PFSK-1 (cell line): Measurements from ENCODE around the gene C5orf52.

Experiments used
- FOXP2 ChIP-seq: optimal IDR thresholded peaks from 2 replicates; pipeline ENCODE3; 2011; ENCODE audit warnings: borderline replicate concordance, control low read depth, inconsistent platforms; ENCODE audit not compliant: insufficient read depth; ENCODE audit errors: extremely low read length, extremely low read depth
- POLR2AphosphoS5 ChIP-seq: IDR thresholded peaks from 2 replicates; pipeline ENCODE4 v1.6.1; 2012; ENCODE audit warnings: low read depth, mild to moderate bottlenecking, control low read depth, low read length, moderate library complexity
- SIN3A ChIP-seq: IDR thresholded peaks from 2 replicates; pipeline ENCODE4 v1.6.1; 2012; ENCODE audit warnings: mild to moderate bottlenecking, low read length, moderate library complexity, borderline replicate concordance; ENCODE audit not compliant: insufficient read depth
- TAF1 ChIP-seq: IDR thresholded peaks from 2 replicates; pipeline ENCODE4 v1.6.1; 2012; ENCODE audit warnings: low read length, control low read depth, borderline replicate concordance; ENCODE audit not compliant: insufficient read depth
- TF ChIP-seq, protein P1 (sequence below), 2 experiments: IDR thresholded peaks; 2 replicates each; pipeline versions ENCODE4 v1.6.1 to v1.8.0; 2011 to 2012; ENCODE audit warnings: low read depth in 2 of 2, low read length in 2 of 2, control low read depth in 1 of 2, inconsistent platforms in 1 of 2, mild to moderate bottlenecking in 1 of 2, moderate library complexity in 1 of 2; ENCODE audit not compliant: insufficient read depth in 1 of 2

The C5orf52 gene

DNA sequence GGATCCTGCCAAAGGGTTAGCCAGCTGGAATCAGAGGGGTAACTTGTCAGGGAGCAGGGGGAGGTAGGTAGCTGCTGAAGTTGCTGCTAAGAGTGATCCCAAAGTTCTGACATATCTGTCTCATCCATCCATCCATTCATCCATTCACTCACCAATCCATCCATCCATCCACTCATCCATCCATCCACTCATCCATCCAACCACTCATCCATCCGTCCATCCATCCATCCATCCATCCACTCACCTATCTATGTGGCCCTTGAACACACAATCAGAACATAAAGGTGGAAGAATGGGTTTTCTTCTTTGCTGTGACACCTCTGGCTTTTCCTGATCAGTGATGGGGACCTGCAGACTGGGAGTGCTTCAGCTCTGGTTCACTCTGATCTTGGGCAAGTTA, 3.0 kb upstream of the C5orf52 start:
- no peak for TF ChIP-seq POLR2AphosphoS5
- TF ChIP-seq SIN3A = no peak
- no peak for TF ChIP-seq FOXP2
- TF ChIP-seq TAF1 = no peak
- TF ChIP-seq, protein P1, sequence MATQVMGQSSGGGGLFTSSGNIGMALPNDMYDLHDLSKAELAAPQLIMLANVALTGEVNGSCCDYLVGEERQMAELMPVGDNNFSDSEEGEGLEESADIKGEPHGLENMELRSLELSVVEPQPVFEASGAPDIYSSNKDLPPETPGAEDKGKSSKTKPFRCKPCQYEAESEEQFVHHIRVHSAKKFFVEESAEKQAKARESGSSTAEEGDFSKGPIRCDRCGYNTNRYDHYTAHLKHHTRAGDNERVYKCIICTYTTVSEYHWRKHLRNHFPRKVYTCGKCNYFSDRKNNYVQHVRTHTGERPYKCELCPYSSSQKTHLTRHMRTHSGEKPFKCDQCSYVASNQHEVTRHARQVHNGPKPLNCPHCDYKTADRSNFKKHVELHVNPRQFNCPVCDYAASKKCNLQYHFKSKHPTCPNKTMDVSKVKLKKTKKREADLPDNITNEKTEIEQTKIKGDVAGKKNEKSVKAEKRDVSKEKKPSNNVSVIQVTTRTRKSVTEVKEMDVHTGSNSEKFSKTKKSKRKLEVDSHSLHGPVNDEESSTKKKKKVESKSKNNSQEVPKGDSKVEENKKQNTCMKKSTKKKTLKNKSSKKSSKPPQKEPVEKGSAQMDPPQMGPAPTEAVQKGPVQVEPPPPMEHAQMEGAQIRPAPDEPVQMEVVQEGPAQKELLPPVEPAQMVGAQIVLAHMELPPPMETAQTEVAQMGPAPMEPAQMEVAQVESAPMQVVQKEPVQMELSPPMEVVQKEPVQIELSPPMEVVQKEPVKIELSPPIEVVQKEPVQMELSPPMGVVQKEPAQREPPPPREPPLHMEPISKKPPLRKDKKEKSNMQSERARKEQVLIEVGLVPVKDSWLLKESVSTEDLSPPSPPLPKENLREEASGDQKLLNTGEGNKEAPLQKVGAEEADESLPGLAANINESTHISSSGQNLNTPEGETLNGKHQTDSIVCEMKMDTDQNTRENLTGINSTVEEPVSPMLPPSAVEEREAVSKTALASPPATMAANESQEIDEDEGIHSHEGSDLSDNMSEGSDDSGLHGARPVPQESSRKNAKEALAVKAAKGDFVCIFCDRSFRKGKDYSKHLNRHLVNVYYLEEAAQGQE (IDR thresholded peaks at IDR 0.05; ENCODE audit: insufficient read depth in 1 of 2, low read depth in 2 of 2, low read length in 2 of 2) = no peak

DNA sequence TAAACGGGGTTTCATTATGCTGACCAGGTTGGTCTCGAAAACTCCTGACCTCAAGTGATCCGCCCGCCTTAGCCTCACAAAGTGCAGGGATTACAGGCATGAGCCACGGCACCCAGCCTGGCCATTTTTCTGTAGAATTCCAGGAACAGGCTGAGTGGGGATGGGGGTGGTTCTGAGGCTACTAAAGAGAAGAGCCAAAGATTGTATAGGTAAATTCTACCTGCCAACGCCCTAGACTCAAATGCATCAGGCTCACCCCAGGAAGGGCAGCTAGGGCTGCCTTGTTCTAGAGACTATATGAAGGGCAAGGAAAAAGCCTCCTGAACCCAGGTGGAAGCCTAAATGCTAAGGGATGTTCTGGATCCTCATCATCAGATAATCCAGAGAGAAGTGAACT, 1.6 kb upstream of the C5orf52 start:
- TF ChIP-seq POLR2AphosphoS5 (no peak), FOXP2 (no peak), TAF1 (no peak), SIN3A (no peak)
- TF ChIP-seq, protein P1 (IDR thresholded peaks at IDR 0.05; ENCODE audit: insufficient read depth in 1 of 2, low read depth in 2 of 2, low read length in 2 of 2) = no peak

DNA sequence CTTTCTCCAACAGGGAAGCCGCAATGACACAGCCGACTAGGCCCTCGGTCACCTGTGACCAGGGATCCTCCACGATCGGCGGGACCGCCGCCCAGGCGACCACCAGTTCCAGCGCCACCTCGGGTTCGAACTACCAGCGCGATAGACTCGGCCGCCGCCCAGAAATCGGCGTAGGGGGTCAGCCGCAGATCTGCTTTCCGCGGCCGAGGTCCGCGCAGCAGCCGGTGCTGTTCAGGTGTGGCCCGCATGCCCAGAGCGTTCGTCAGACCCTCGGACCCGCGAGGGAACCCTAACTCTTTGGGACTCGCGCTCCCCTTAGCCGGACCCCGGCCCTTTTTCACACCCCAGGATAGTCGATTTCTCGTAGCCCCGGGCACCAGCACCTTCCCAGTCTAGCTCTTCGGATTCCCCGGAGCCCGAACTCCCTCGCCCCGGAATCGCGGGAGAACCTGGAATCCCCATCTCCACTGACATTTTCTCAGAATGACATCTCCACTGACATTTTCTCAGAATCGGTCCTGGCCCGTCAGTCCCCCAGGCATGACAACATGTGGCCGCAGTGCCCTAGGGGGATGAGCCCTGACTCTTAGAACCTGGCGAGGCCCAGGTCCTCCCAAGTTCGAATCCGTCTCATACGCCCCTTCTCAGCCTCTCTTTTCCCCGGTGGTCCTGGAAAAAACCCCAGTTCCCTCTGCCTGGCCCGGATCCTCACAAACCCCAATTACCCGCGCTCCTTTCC, 428 bp downstream of the C5orf52 start:
- no peak for TF ChIP-seq TAF1
- TF ChIP-seq, protein P1 (IDR thresholded peaks at IDR 0.05; ENCODE audit: insufficient read depth in 1 of 2, low read depth in 2 of 2, low read length in 2 of 2) = no peak
- no peak for TF ChIP-seq SIN3A
- no peak for TF ChIP-seq POLR2AphosphoS5
- TF ChIP-seq FOXP2 = no peak

DNA sequence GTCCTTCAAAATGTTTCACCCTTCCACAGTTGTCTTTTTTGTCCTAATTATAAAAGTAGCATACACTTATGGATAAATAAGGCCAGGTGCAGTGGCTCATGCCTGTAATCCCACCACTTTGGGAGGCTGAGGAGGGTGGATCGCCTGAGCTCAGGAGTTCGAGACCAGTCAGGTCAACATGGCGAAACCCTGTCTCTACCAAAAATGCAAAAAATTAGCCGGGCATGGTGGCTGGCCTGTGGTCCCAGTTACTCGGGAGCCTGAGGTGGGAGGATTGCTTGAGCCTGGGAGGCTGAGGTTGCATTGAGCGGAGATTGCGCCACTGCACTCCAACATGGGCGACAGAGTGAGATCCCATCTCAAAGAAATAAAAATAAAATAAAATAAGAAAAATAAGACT, 1.6 kb downstream of the C5orf52 start:
- TF ChIP-seq POLR2AphosphoS5 (no peak), TAF1 (no peak), FOXP2 (no peak), SIN3A (no peak)
- TF ChIP-seq, protein P1 (IDR thresholded peaks at IDR 0.05; ENCODE audit: insufficient read depth in 1 of 2, low read depth in 2 of 2, low read length in 2 of 2) = no peak

DNA sequence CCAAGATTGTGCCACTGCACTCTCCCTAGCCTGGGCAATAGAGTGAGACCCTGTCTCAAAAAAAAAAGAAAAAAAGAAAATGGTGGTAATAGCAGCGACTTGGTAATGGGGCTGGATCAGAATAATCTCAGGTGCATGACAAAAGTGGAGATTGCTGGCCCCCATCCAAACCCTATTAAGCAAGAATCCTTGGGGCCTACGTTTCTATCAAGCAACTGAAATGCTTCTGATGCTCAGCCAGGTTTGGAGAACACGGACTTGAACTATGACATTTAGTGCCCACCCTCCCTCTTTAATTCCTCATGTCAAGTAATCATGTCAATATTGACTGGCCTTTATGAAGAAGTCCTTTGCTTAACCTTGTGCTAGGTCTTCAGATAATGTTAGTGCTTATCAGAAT, 6.6 kb downstream of the C5orf52 start:
- TF ChIP-seq SIN3A = no peak
- no peak for TF ChIP-seq FOXP2
- TF ChIP-seq, protein P1 (IDR thresholded peaks at IDR 0.05; ENCODE audit: insufficient read depth in 1 of 2, low read depth in 2 of 2, low read length in 2 of 2) = no peak
- no peak for TF ChIP-seq TAF1
- no peak for TF ChIP-seq POLR2AphosphoS5
